Astrocyte (in vitro differentiated cells and primary cell): ENCODE measurements around the gene OTUB1. TPM values are rescaled to one million over a fixed set of nuclear protein-coding genes. Genes with fewer than 3 reads are reported as not detected.

Source experiments
- DNase-seq: peaks from one replicate; pipeline ENCODE4 v3.0.0-alpha.2; 2010; ENCODE audit warnings: low read depth
- FAIRE-seq: peaks from 2 replicates; lab custom pipeline; 2011; peaks lifted over from hg19 to GRCh38; lab: Jason Lieb, UNC
- H2AFZ ChIP-seq: 2 replicates; pipeline ENCODE4 v1.6.0; 2012; ENCODE audit warnings: low read depth, low read length, inconsistent platforms
- H3K27ac ChIP-seq: 2 replicates; pipeline ENCODE4 v1.5.1; 2011; ENCODE audit warnings: low read depth, low read length, inconsistent platforms
- H3K27me3 ChIP-seq: 2 replicates; pipeline ENCODE4 v1.6.0; 2011; ENCODE audit warnings: low read length, inconsistent platforms; ENCODE audit not compliant: insufficient read depth
- H3K36me3 ChIP-seq: 2 replicates; pipeline ENCODE4 v1.5.1; 2011; ENCODE audit warnings: low read length, inconsistent platforms; ENCODE audit not compliant: insufficient read depth
- H3K4me1 ChIP-seq: 2 replicates; pipeline ENCODE4 v1.5.1; 2011; ENCODE audit warnings: low read length, inconsistent platforms; ENCODE audit not compliant: insufficient read depth
- H3K4me2 ChIP-seq: 2 replicates; pipeline ENCODE4 v1.6.0; 2012; ENCODE audit warnings: low read length, inconsistent platforms
- H3K4me3 ChIP-seq: 2 replicates; pipeline ENCODE4 v1.5.1; 2011; ENCODE audit warnings: low read depth, mild to moderate bottlenecking, low read length, inconsistent platforms; ENCODE audit not compliant: insufficient read depth
- H3K79me2 ChIP-seq: 2 replicates; pipeline ENCODE4 v1.6.0; 2012; ENCODE audit warnings: mild to moderate bottlenecking, low read length, inconsistent platforms; ENCODE audit not compliant: insufficient read depth
- H3K9ac ChIP-seq: 2 replicates; pipeline ENCODE4 v1.6.0; 2012; ENCODE audit warnings: mild to moderate bottlenecking, low read length, inconsistent platforms
- H3K9me3 ChIP-seq: 2 replicates; pipeline ENCODE4 v1.5.1; 2012; ENCODE audit warnings: low read depth, mild to moderate bottlenecking, low read length, inconsistent platforms; ENCODE audit not compliant: insufficient read depth
- H4K20me1 ChIP-seq: 2 replicates; pipeline ENCODE4 v1.6.0; 2012; ENCODE audit warnings: low read length, inconsistent platforms; ENCODE audit not compliant: insufficient read depth
- H3K27ac Mint-ChIP-seq: one replicate; pipeline ENCODE4 v1.8.0; 2021; ENCODE audit warnings: mild to moderate bottlenecking, mixed read lengths; ENCODE audit not compliant: unreplicated experiment
- H3K27me3 Mint-ChIP-seq: one replicate; pipeline ENCODE4 v1.8.0; 2021; ENCODE audit warnings: low read depth, mixed read lengths; ENCODE audit not compliant: unreplicated experiment
- H3K36me3 Mint-ChIP-seq: one replicate; pipeline ENCODE4 v1.8.0; 2021; ENCODE audit warnings: low read depth, mixed read lengths; ENCODE audit not compliant: unreplicated experiment
- H3K4me1 Mint-ChIP-seq: one replicate; pipeline ENCODE4 v1.8.0; 2021; ENCODE audit warnings: low read depth, mixed read lengths; ENCODE audit not compliant: unreplicated experiment
- H3K4me3 Mint-ChIP-seq: one replicate; pipeline ENCODE4 v1.8.0; 2021; ENCODE audit warnings: mild to moderate bottlenecking, moderate library complexity, mixed read lengths; ENCODE audit not compliant: unreplicated experiment
- H3K9me3 Mint-ChIP-seq: one replicate; pipeline ENCODE4 v1.8.0; 2021; ENCODE audit warnings: mild to moderate bottlenecking, mixed read lengths; ENCODE audit not compliant: unreplicated experiment
- CTCF ChIP-seq: IDR thresholded peaks from 2 replicates; pipeline ENCODE4 v1.5.1; 2011; ENCODE audit warnings: low read depth, mild to moderate bottlenecking, inconsistent platforms, low read length, moderate library complexity; ENCODE audit not compliant: insufficient read depth
- EZH2 ChIP-seq: IDR thresholded peaks from 2 replicates; pipeline ENCODE4 v1.6.1; 2012; ENCODE audit warnings: mild to moderate bottlenecking, low read length, inconsistent platforms; ENCODE audit not compliant: insufficient read depth
- total RNA-seq: library from RNA; stranded (reverse); gene quantifications from 2 replicates; pipeline ENCODE4 v1.2.1, GENCODE V29; 2021

The OTUB1 gene
- total RNA-seq, 1 donor from 2014 or later = 78.5 TPM

- H2AFZ ChIP-seq = peak within 1 kb of the TSS; percentile 41
- no peaks in the 10 kb centered on the region for H3K9me3 ChIP-seq
- H3K27ac ChIP-seq = no peak within 1 kb of the TSS
- peaks cover 46% of the 10 kb centered on the region for H3K27me3 Mint-ChIP-seq
- H3K27ac Mint-ChIP-seq = peak within 1 kb of the TSS; percentile 78
- H3K4me2 ChIP-seq = peak within 1 kb of the TSS; percentile 83
- H3K9me3 Mint-ChIP-seq = no peaks in the 10 kb centered on the region
- H3K4me1 ChIP-seq = peaks cover 2% of the 10 kb centered on the region
- H3K27me3 ChIP-seq = peaks cover 11% of the 10 kb centered on the region
- H3K4me3 Mint-ChIP-seq = peak within 1 kb of the TSS; percentile 81
- no peaks in the 10 kb centered on the region for H3K79me2 ChIP-seq
- peak within 1 kb of the TSS; percentile 23 for H3K9ac ChIP-seq
- TF ChIP-seq CTCF (no peak), EZH2 (no peak)
- no peaks in the 10 kb centered on the region for H3K36me3 ChIP-seq
- no peak for DNase-seq
- H3K4me1 Mint-ChIP-seq = peaks cover 7% of the 10 kb centered on the region
- H4K20me1 ChIP-seq = peaks cover 7% of the 10 kb centered on the region
- H3K4me3 ChIP-seq = peak within 1 kb of the TSS; percentile 44
- FAIRE-seq = no peak
- H3K36me3 Mint-ChIP-seq = no peaks in the 10 kb centered on the region
These were observed 49.3 kb downstream of the OTUB1 start, which contains the start of gene FLRT1 for GRCh38 chr11:64035576-64035975. Gene FLRT1, plus strand, starts transcription at chr11:64035931. Its CDS starts 80,337 bp downstream, at chr11:64116268.

DNA sequence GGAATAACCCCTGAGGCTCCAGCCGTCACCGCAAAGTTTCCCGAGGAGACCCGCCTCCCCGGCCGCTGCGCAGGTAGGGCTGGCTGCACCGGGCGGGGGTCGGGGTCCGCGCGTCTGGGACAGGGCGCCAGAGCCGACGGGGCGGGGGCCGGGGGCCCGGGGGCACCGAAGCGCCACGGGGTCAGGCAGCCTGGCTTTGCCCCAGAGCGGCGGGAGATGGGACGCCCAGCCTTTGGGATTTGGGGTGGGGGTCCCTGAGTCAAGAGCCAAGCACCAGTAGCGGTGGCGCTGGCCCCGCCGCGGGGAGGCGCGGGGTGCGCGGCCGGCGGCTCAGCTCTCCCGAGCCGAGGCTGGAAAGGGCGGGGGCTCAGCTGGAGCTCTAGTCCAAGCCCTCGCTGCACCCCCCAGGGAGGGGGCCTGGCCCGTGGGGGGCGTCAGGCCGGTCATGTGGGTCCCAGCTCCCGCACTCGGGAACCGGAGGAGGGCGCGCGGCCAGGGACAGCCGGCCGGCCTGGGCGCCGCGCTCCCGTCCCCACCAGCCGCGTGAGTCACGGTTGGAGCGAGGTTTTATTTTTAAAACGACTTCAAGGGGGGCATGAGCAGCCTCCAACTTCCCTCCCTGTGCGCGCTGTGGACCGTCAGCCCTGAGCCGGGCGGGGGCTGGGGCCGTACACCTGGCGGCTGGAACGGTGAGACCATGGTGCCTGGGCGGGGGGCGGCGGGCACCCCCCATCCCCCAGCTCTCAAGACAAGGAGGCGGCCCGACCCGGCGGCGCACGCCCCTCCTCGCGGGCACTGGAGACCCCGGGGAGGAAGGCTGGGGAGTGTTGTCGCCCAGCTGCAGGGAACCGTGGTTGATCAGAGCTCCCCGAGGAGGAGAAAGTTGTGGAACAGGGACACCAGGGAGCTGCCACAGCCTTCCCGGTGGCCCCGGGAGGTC lies 50.1 kb downstream of the OTUB1 start:
- Histone ChIP-seq H4K20me1 (peaks cover 7% of the 10 kb centered on the region), H3K4me1 (peaks cover 2% of the 10 kb centered on the region), H3K4me3 (peak overlapping the region; percentile 44), H3K36me3 (no peaks in the 10 kb centered on the region), H3K27ac (no peak overlapping the region), H2AFZ (peak overlapping the region; percentile 41), H3K79me2 (no peaks in the 10 kb centered on the region), H3K27me3 (peaks cover 11% of the 10 kb centered on the region), H3K4me2 (peak overlapping the region; percentile 83), H3K9me3 (no peaks in the 10 kb centered on the region), H3K9ac (peak overlapping the region; percentile 23)
- peaks cover 47% of the 10 kb centered on the region for H3K27me3 Mint-ChIP-seq
- FAIRE-seq = no peak
- H3K27ac Mint-ChIP-seq = no peak overlapping the region
- no peaks in the 10 kb centered on the region for H3K36me3 Mint-ChIP-seq
- peaks cover 7% of the 10 kb centered on the region for H3K4me1 Mint-ChIP-seq
- DNase-seq = peak; percentile 17
- TF ChIP-seq CTCF (no peak), EZH2 (peak; percentile 75)
- H3K4me3 Mint-ChIP-seq = no peak overlapping the region
- no peaks in the 10 kb centered on the region for H3K9me3 Mint-ChIP-seq
